Measurements from ENCODE around the gene SLC2A9.

Gene SLC2A9

DNA sequence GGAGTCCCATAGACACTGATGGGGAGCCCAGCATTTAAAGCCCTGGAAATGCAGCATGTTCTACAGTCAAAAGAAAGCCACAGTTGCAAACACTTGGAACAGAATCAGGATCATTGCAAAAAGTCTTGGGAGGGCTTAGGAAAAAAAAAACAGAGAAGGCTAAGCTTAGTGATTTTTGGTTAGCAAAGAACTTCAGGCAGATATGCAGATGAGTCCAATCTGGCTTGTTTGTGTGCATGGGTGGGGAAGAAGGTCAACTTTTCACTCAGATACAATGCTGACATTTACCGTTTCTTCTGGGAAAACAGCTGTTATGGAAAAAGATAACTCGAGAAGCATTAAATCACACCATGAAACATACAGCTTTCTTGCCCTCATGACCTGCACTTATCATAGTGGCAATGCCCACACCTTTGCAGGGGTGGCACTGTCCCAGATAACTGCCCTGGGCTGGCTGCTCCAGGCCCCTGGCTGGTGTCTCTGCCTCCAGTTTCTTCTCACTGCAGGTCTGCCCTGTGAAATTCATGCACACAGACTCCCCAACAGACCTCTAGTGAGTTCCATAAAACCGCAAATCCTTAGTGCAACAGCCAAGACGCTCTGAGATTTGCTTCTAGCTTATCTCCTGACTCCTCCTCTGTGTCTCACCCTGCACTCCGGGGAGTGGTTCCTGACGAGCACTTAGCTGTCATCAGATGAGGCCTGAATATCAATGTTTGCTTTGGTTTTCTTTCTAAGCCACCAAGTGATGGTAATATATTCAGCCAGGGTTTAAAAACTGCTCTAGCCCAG is 140.7 kb downstream of the SLC2A9 start:
- no peak for DNase-seq

DNA sequence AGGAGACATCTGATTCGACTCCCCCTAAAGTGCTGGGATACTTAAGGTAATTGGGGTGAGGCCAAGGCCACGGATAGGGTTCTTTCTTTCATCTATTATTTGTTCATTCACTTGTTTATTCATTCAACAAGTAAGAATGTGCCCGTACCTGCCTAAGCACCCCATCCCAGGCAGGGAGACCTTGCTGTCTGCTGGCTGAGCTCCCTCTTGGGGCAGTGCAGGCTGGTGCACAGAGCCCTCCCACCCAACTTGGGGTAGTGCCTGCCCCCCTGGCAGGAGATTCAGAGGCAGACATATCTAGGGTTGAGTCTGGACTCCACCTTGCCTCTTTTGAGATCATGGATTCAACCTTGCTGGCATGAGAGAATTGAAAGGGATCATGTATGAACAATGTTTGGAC is 144.2 kb downstream of the SLC2A9 start:
- DNase-seq: no peak

DNA sequence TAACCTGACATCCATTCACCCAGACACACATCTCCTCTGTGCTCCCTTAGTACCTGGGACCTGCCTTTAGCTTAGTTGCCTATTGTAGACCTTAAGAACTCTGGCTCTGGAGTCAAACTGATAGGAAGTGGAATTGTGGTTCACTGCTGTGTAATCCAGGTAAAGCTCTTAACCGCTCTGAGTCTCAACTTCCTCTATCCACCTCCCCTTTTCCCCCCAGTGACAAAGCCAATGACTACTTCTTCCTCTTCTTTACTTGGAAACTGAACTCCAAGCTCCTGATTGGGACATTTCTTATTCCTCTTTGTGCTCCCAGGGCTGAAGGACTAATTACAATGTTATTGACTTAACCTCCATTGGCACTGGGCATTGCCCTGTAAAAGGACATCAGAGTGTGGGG is 145.8 kb downstream of the SLC2A9 start:
- DNase-seq: no peak

DNA sequence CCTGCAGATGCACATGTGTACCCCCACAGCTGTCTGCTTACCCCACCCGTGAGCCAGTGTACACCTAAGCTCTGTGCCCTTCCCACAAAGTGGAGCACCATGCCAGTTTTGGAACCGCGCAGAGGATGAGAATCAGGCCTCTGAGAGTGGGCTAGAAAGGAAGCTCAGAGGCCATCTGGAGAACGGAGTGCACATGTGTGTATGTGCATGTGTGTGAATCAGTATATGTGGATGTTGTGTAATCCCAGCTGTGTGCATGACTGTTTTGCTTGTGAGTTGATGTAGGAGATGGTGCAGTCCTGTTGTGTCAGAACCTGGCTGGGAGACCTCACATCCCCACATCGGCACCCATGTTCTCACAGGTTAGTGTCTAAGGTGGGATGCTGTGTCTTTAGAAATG is 146.9 kb downstream of the SLC2A9 start:
- DNase-seq: no peak

DNA sequence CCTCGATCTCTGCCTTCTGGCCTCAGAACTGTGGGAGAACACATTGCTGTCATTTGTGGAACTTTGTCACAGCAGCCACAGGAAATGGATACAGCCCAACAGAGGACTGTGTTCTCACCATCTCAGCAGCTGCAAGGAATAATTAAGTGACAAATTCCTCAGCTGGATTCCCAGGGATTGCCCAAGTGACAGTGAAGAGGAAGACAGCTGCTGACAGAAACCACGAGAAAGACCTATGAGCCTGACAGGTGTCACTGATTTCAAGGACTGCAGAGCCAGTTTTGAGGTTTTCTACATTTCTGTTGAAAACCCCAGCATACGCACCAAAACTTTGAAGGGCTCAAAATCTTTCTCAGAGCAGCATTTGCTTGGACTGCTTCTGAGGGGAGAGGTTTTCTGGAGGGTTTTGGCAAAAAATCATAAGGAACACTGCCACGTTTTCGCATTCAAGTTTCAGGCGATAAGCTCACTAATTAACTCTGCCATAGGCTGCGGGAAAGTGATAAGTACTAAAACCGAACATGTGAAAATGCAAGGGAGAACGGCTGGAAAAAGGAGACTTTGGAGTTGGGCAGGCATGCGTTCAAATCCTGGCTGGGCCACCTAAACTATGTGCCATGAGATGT is 151.0 kb downstream of the SLC2A9 start:
- DNase-seq: no peak

DNA sequence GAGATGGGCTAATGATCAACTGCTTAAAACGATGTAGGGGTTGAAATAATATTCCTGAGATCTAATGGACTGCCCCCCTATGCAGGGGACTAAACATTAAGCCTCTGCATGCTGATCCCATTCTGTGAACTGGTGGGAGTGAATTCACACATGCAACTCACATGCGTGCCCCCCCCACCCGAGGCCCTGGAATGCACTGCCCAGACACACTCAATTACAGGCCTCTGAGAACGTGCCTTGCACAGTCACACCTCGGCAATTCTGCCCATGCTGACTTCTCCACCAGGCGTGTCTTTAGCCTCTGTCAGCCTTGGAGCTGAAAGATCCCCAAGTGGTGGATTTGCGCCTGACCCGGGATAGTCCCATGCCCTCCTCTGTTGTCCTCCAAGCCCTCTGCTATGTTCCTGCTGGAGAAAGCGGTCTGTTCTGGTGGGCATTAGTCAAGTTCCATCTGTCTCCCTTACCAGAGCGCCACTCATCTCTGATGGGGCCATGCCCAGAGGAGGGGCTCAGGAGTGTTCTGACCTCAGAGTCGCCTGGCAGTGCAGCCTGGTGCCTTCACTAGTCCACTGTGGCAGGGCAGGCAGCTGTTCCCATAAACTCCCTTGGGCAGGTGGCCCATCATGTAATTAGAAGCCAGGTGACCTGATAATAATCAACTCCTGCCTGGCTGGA is 153.4 kb downstream of the SLC2A9 start:
- no peak for DNase-seq

DNA sequence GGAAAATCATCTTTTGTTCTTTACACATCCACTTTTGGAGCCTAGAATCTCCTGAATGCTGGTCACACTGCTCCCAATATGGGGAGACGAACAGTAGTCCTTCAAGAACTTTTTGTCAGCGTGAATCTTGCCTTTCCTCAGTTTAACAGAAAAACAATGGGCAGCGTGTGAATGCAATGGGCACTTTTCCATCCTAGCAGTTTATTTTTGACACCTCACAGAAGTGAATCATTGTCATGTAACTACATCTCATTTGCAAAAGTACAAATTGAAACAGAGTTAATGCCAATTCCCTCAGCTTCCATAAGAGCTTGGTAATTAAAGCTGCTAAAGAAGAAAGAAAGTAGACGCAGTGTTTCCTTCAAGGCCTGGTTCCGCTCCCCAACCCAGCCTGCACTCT is 154.4 kb downstream of the SLC2A9 start:
- DNase-seq: peak in 1 of 2 donors; percentile 9

DNA sequence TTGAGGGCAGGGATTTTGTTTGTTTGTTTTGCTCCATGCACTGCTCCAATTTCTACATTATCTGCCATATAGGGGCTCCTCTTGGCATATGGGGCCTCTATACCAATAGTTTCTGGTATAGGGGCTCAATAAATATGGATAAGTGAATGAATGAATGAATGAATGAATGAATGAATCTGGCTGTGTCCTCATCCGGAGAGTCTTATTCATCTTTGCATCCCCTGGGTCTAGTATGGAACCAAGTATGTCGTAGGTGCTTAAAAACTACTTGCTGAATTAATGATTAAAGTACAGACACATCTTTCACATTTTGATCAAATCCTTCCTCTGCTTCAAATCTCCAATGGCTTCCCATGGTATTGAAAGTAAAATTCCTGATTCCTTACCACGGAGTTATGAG is 159.7 kb downstream of the SLC2A9 start:
- DNase-seq: no peak

DNA sequence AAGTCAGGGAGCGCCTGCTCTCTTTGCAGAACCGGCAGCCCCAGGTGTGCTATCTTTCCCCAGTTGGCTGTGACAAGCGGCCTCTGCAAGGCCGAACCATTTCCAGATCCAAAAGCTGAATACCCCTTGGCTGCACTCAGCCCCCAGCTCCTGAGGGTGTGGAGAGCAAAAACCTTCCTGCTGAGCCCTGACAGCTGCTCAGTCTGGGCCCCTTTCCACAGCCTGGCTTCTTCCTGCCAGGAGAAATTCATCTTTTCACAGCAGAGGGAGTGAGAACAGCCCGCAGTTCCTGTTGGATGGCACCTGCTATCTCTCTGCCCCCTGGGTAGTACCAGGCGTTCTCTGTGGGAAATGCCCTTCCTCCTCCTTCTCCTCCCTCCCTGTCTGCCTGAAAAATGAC is 161.5 kb downstream of the SLC2A9 start:
- no peak for DNase-seq

DNA sequence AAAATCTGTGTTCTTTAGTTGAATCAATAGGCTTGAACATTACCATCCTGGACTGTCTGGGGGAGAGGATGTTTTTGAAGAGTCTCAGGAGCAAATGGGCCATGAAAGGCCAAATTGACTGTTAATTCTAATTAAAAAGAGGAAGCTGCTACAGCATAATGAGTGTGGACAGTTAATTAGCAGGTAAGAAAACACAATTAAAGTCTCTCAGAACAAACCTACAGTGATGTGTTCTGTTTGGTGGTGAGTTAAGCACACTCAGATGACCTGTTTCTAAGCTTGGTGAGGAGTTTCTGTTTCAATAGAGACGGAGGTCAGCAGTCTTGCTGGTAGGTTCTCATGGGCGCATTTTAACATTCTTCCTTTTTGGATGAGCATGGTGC is 171.8 kb downstream of the SLC2A9 start:
- no peak for DNase-seq

DNA sequence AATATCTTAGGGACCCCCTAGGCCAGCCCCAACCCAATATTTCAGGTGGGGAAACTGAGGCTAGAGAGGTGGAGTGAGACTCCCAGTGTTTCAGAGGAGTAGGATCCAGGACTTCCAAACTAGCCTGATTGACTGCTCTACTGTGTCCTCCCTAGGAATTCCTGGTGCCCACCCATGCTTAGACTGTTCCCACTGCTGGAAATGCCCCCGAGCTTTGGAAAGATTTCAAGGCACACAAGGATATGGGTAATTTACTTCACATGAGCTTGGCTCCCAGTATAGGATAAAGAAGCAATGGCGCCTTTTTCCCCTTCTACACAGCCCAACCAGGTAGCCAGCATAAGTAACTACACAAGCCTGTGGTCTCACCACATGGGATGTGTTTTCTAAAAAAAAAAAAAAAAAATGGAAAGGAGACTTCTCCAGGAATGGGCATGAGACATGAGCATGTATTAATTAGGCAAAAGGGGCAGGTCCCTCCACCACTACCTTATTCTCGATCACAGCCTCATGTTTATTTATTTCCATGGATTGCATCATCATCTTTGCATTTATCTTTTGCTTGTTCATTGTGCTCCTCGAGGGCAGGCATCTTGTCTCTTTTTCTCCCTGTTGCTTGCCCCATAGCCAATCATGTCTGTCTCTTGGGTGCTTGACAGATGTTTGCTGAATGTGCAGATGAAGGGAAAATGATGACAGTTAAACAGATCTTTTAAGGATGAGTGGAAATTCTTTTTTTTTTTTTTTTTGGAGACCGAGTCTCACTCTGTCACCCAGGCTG is 173.1 kb downstream of the SLC2A9 start:
- DNase-seq: no peak

DNA sequence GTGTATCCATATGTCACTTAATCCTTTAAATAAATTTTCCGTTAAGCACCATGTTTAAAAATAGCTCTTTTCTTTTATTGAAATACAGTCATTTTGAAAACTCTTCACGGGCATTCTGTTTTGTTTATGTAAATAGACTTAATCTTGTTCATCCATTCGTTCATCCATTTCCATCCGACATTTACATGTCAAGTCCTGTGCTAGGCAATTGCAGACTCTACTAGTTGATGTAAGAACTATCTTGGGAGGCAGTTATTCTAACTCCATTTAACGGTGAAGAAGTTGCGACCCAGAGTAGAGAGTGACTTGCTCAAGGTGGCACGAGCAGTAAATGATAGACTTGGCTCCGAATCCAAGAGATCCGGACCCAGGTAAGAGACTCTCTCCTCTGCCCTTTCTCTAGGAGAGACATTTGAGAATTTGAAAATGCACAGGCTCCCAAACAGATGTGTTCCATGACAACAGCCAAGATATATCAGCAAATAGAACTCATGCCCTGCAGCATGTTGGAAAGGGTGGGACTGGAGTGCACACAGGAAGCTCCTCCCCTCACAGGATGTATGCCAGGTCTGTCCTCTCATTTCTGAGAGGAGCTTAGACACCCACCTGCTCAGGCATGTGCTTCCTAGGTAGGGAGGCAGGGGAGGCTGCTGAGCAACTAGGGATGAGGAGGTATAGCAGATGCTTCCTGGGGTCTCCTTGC is 175.4 kb downstream of the SLC2A9 start:
- no peak for DNase-seq

DNA sequence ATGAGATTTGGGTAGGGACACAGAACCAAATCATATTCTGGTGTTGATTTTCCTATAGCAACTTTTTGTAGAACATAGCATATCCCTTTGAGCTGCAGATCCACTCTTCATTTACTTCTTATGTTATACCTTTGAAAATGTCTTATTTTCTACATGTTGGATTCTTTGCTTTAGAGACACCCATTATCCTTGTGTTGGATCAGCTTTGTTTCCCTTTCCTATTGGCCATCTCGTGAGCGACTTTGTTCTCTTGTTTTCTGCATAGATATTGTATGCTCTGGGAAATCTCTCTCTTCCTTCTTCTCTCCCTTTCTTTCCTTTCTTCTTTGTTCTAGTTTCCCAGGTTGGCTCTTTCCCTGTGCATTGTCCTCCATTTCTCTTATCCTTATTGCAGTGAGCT is 180.2 kb downstream of the SLC2A9 start:
- DNase-seq: no peak

DNA sequence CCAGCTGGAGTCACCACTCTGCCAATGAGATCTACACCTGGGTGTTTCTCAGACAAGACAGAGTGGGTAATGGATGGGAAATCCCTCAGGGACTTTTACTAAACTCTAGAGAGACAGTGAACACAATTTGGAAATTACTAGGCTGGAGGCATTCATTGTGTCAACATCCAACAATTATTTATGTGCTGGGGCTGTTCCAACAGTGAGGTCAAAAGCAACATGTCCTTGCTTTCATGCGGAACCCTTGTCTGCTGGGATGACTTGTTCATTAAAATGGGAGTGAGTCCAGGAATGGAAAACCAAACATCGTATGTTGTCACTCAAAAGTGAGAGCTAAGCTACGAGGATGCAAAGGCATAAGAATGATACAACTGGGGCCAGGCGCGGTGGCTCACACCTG is 185.9 kb downstream of the SLC2A9 start:
- no peak for DNase-seq

DNA sequence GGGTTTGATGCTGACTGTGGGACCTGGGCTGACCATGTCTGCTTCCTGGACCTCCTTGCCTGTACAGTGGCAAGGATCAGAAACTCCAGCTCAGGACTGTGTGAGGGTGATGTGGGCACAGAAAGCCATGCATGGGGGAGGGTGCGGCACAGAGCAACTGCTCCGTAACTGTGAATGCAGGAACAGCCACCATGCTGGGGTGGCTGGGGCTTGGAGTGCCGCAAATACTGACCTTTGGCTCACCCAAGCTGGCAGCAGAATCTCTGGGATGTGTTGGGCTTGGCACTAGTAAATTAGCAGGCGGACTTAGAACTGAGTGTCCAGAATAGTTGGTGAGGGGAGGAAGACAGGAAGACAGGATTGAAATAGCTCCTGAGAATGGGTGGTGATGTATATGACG is 187.9 kb downstream of the SLC2A9 start:
- no peak for DNase-seq

DNA sequence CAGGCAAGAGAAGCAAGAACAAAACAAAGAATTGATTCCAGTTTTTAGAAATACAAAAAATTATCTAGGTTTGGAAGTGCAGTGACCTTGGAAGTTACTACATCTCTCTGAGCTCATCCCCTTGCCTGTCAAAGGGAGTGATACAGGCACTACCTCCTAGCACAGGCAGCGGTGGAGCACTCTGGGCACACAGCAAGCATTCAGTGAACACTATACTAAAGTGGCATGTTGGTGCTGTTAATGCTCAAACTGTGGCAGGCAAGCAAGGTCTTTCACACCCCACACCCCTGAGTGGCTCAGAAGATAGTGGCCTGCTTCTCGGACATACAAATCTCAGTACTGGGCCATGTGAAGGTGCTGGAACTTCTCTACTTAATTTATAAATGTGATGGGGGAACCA is 188.7 kb downstream of the SLC2A9 start:
- no peak for DNase-seq

DNA sequence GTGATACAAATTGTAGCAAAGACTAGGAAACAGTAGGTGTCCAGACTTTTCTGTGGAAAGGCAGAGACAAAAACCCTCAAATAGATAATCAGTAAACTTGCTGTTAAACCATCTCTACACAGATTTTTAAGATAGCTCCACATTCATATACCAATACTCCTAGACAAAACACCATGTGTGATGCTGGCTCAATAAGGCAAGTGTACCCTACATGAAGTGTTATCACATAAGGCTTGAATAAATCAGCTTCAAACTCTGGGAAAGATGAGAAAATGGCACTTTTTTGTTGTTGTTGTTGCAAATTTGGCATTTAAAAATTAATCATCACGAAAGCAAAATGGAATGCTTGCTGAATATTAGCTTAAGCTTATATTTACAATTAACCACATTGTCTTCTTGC is 194.7 kb downstream of the SLC2A9 start:
- DNase-seq: peak in 1 of 2 donors; percentile 1

DNA sequence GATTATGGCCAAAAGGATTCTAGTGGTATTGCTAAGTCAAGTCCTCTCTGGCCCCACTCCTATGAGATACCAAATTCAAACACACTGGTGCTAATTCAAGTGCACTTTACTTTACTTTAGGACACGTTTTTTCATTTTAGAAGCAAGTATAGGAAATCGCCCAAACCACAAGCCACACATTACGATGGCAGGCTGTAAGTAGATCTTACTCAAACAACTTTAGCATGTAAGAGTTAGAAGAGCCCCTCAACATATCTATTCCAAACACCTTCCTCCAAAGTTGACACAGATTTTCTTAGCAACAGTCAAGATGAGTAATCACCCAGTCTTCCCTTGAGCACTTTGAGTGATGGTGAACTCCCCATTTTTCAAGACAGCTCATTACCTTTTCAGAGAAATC is 196.2 kb downstream of the SLC2A9 start:
- DNase-seq: no peak

DNA sequence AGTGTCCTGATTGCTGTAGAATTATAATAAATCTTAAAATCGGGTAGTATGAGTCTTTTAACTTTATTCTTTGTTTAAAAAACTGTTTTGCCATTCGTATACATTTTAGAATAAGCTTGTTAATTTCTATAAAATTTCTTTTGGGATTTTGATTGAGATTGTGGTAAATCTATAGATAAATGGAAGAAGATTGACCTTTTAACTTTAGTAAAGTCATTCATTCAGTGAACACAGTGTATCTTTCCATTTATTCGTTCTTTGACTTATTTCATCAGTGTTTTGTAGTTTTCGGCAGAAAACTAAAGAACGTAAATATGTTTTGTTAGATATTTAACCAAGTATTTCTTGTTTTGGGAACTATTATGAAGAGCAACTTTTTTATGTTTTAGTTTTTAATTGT is 201.0 kb downstream of the SLC2A9 start:
- DNase-seq: no peak

DNA sequence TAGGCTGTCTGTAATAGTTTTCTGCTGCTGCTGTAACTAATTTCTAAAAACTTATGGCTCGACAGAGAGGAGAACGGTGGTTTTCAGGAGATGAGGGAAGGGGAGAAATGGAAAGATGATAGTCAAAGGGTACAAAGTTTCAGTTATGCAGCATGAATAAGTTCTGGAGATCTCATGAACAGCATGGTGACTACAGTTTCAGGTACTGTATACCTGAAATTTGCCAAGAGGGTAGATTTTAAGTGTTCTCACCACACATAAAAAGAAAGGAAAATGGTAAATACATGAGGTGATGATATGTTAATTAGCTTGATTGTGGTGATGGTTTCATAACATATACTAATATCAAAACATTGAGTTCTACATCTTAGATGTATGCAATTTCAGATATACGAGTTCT is 205.0 kb downstream of the SLC2A9 start:
- no peak for DNase-seq

DNA sequence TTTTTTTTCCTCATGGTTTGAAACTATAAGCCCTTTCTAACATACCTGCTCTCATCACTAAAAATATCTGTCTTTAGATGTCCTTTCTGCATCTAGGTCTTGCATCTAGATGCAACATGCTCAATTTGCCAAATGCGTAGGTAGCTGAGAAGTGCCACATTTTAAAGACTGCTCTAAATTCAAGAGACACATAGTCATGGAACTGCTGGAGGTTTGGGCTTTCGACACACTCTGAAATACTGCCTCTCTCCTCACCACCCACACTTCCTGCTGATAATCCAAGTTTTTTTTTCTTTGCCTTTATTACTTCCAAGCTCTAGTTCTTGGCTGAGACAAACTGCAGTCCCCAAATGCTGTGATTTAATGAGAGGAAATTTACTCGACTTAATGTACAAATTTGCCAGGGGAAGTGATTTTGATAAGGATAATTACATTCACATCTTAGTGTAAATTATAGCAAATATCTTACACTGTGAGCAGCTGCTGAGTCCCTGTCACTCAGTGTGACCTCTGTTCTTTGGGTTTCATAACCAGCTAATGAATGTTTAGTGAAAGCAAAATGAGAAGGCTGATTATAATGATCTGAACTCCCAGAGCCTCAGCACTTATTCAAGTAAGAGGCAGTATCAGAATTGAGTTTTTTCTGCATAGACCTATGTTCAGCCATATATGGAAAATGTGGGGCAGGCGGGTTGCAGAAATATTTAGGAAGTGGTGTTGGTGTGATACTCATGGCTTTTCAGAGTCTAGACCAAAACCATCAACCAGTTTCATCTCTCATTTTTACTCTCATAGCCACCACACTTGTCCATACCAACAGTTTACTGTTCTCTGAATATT is 208.6 kb downstream of the SLC2A9 start:
- DNase-seq: peak in 1 of 2 donors; percentile 50

DNA sequence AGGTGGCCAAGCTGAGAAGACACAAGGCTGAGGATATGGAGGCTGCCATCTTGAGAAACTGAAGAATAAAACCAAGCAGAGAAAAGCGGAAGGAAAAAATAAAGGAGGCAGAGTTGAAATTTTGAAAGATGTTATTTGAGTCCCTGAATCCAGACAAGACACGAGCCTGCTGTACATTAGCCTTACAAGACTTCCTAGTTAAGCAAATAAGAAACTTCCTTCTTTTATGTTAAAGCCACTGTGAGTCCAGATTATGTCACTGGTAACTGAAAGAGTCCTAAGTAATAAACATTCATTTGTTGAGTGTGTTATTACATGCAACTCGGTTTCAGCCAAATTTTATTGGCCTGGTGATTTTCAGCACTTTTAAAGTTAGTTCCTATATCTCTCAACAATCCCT is 209.5 kb downstream of the SLC2A9 start:
- no peak for DNase-seq

All from hippocampal formation (tissue), 2 donors.